GM21390 (cell line): ENCODE measurements around the gene PKIG.
"Not testable (repeated sequence)": the region's sequence is repeated elsewhere in the genome, so short reads cannot be mapped to it uniquely, and the experiment has no call there.

Experiments used
- ATAC-seq: cut with Tn5 transposase; IDR thresholded peaks from one replicate; pipeline ENCODE4 v1.9.1; 2021; ENCODE audit not compliant: unreplicated experiment

The PKIG gene

GRCh38 chr20:44637522-44638372 lies 55.4 kb downstream of the PKIG start:
- ATAC-seq = no peak

GRCh38 chr20:44640522-44640921 lies 58.1 kb downstream of the PKIG start:
- no peak for ATAC-seq

- ATAC-seq = no peak
Measured at GRCh38 chr20:44641325-44641724, 58.9 kb downstream of the PKIG start.

GRCh38 chr20:44642203-44643153 lies 60.1 kb downstream of the PKIG start:
- no peak for ATAC-seq

GRCh38 chr20:44643154-44643519 lies 60.8 kb downstream of the PKIG start:
- ATAC-seq = no peak

- ATAC-seq = no peak
Measured at GRCh38 chr20:44643596-44644229, 61.3 kb downstream of the PKIG start.

- no peak for ATAC-seq
Measured at GRCh38 chr20:44644230-44644617, 61.8 kb downstream of the PKIG start.

- no peak for ATAC-seq
Measured at GRCh38 chr20:44644667-44645131, 62.3 kb downstream of the PKIG start.

- peak; percentile 34 for ATAC-seq
Measured at GRCh38 chr20:44646023-44646640, 63.8 kb downstream of the PKIG start.

GRCh38 chr20:44646641-44647274 lies 64.4 kb downstream of the PKIG start:
- ATAC-seq = peak; percentile 51

- no peak for ATAC-seq
Measured at GRCh38 chr20:44648068-44648467, 65.7 kb downstream of the PKIG start.

GRCh38 chr20:44648579-44648978 lies 66.2 kb downstream of the PKIG start:
- ATAC-seq = no peak

GRCh38 chr20:44649126-44649525 lies 66.7 kb downstream of the PKIG start:
- ATAC-seq = no peak

- no peak for ATAC-seq
Measured at GRCh38 chr20:44649976-44650375, 67.6 kb downstream of the PKIG start.

- no peak for ATAC-seq
Measured at GRCh38 chr20:44650771-44651433, 68.5 kb downstream of the PKIG start.

GRCh38 chr20:44651434-44651683 lies 69.0 kb downstream of the PKIG start:
- no peak for ATAC-seq

GRCh38 chr20:44651684-44652423 lies 69.5 kb downstream of the PKIG start, which contains the start of gene ADA:
ADA (minus strand) TSS chr20:44651699; CDS start chr20:44651607, 92 bp downstream.
- ATAC-seq = no peak

- ATAC-seq = no peak
Measured at GRCh38 chr20:44653546-44653945, 71.2 kb downstream of the PKIG start.

- ATAC-seq = not testable (repeated sequence)
Measured at GRCh38 chr20:44654210-44654609, 71.8 kb downstream of the PKIG start.
